SK-N-SH (cell line): ENCODE data around the gene SCAF1. TPM values are rescaled to one million over a fixed set of nuclear protein-coding genes. Genes with fewer than 3 reads are reported as not detected.

ENCODE experiments used
- CTCF ChIA-PET: fragments of 300-600, 350-600 bp; formaldehyde crosslinking; extraction: SDS; loops from one replicate; lab custom pipeline; 2021; lab: Yijun Ruan, JAX
- POLR2A ChIA-PET: fragments of 350-600 bp; sonication (Branson Sonifier 250); formaldehyde crosslinking; extraction: SDS; loops from one replicate; lab custom pipeline; 2020; ENCODE audit warnings: antibody characterized with exemption, inconsistent platforms; lab: Yijun Ruan, JAX
- DNase-seq: peaks from one replicate; pipeline ENCODE4 v3.0.0; 2012
- H2AFZ ChIP-seq: fragments of 200-600 bp; sonication (generic); 2 replicates; pipeline ENCODE4 v1.8.1; 2016; ENCODE audit warnings: antibody characterized with exemption, mild to moderate bottlenecking, low read depth
- H3F3A ChIP-seq: fragments of 200-600 bp; sonication (generic); replicated peaks from 2 replicates; pipeline ENCODE3; 2016; ENCODE audit warnings: antibody characterized with exemption, mild to moderate bottlenecking; ENCODE audit not compliant: insufficient read depth
- H3K27ac ChIP-seq, 2 experiments: fragments of 200-500 bp in 1 of 2; fragments of 200-600 bp in 1 of 2; sonication (Bioruptor generic) in 1 of 2; sonication (generic), shearing (Covaris generic) in 1 of 2; 2 replicates each; pipeline versions ENCODE4 v1.5.1 to v1.6.1; 2014 to 2016; ENCODE audit warnings: low read depth in 2 of 2, inconsistent platforms in 1 of 2, low read length in 1 of 2, mild to moderate bottlenecking in 1 of 2, mixed read lengths in 1 of 2
- H3K27me3 ChIP-seq: fragments of 200-600 bp; sonication (generic), shearing (Covaris generic); 2 replicates; pipeline ENCODE4 v1.6.1; 2016; ENCODE audit warnings: mixed run types; ENCODE audit not compliant: insufficient read depth
- H3K36me3 ChIP-seq, 2 experiments: fragments of 200-500 bp in 1 of 2; fragments of 200-600 bp in 1 of 2; sonication (Bioruptor generic) in 1 of 2; sonication (generic) in 1 of 2; replicated peaks in 1 of 2; 2 replicates each; pipeline versions ENCODE3 to v1.5.1; 2014 to 2016; ENCODE audit warnings: low read length in 1 of 2, mild to moderate bottlenecking in 1 of 2; ENCODE audit not compliant: insufficient read depth in 2 of 2, control insufficient read depth in 1 of 2
- H3K4me1 ChIP-seq, 2 experiments: fragments of 200-500 bp in 1 of 2; fragments of 200-600 bp in 1 of 2; sonication (Bioruptor generic) in 1 of 2; sonication (generic), shearing (Covaris generic) in 1 of 2; 2 replicates each; pipeline versions ENCODE4 v1.5.1 to v1.6.1; 2014 to 2016; ENCODE audit warnings: low read depth in 1 of 2, low read length in 1 of 2, mixed run types in 1 of 2; ENCODE audit not compliant: insufficient read depth in 2 of 2, control insufficient read depth in 1 of 2
- H3K4me2 ChIP-seq: fragments of 200-600 bp; sonication (generic), shearing (Covaris generic); 2 replicates; pipeline ENCODE4 v1.6.1; 2017; ENCODE audit warnings: mixed run types
- H3K4me3 ChIP-seq, 2 experiments: fragments of 200-500 bp in 1 of 2; fragments of 200-600 bp in 1 of 2; sonication (Bioruptor generic) in 1 of 2; sonication (generic), shearing (Covaris generic) in 1 of 2; 2 replicates each; pipeline versions ENCODE4 v1.5.1 to v1.8.1; 2014 to 2016; ENCODE audit warnings: low read depth in 2 of 2, inconsistent platforms in 1 of 2, low read length in 1 of 2, mild to moderate bottlenecking in 1 of 2, mixed read lengths in 1 of 2, moderate library complexity in 1 of 2
- H3K79me2 ChIP-seq: fragments of 200-600 bp; sonication (generic); 2 replicates; pipeline ENCODE4 v1.8.1; 2017; ENCODE audit warnings: mild to moderate bottlenecking; ENCODE audit not compliant: insufficient read depth
- H3K9ac ChIP-seq: fragments of 200-600 bp; sonication (generic); 2 replicates; pipeline ENCODE4 v1.6.1; 2017; ENCODE audit warnings: mixed run types
- H3K9me2 ChIP-seq: fragments of 200-600 bp; sonication (generic); 2 replicates; pipeline ENCODE4 v1.6.1; 2017; ENCODE audit warnings: mixed run types
- H3K9me3 ChIP-seq: fragments of 200-600 bp; sonication (generic); 2 replicates; pipeline ENCODE4 v1.6.1; 2017; ENCODE audit warnings: mixed run types, mild to moderate bottlenecking, moderate library complexity
- H4K20me1 ChIP-seq: fragments of 200-600 bp; sonication (generic); 2 replicates; pipeline ENCODE4 v1.6.1; 2017; ENCODE audit warnings: mild to moderate bottlenecking, mixed run types; ENCODE audit not compliant: insufficient read depth
- ELF1 ChIP-seq: IDR thresholded peaks from 2 replicates; pipeline ENCODE4 v1.4.0; 2012
- EP300 ChIP-seq, 2 experiments: IDR thresholded peaks; 2 replicates each; pipeline versions ENCODE4 v1.4.0 to v1.6.1; 2012; ENCODE audit warnings: borderline replicate concordance in 1 of 2, low read depth in 1 of 2, low read length in 1 of 2
- FOXJ3 ChIP-seq: sonication (generic); formaldehyde crosslinking; IDR thresholded peaks from 2 replicates; pipeline ENCODE4 v1.5.1; 2020; ENCODE audit warnings: mild to moderate bottlenecking, missing genetic modification reagents
- FOXM1 ChIP-seq: IDR thresholded peaks from 2 replicates; pipeline ENCODE4 v1.4.0; 2012; ENCODE audit warnings: low read depth, mild to moderate bottlenecking
- GATA2 ChIP-seq: sonication (generic); formaldehyde crosslinking; IDR thresholded peaks from 2 replicates; pipeline ENCODE4 v1.5.0; 2020; ENCODE audit warnings: mild to moderate bottlenecking, missing genetic modification reagents
- MEF2A ChIP-seq: IDR thresholded peaks from 2 replicates; pipeline ENCODE4 v1.4.0; 2012; ENCODE audit warnings: low read depth, borderline replicate concordance
- NFIC ChIP-seq: IDR thresholded peaks from 2 replicates; pipeline ENCODE4 v1.4.0; 2012; ENCODE audit warnings: borderline replicate concordance
- POLR2AphosphoS5 ChIP-seq: IDR thresholded peaks from 2 replicates; pipeline ENCODE4 v1.6.1; 2012; ENCODE audit warnings: low read depth, low read length
- RAD21 ChIP-seq: IDR thresholded peaks from 2 replicates; pipeline ENCODE4 v1.6.1; 2012; ENCODE audit warnings: mild to moderate bottlenecking, low read length
- REST ChIP-seq: IDR thresholded peaks from 2 replicates; pipeline ENCODE4 v1.6.1; 2012; ENCODE audit warnings: mild to moderate bottlenecking, low read depth, low read length, moderate library complexity
- SIN3A ChIP-seq: IDR thresholded peaks from 2 replicates; pipeline ENCODE4 v1.6.1; 2012; ENCODE audit warnings: low read depth, mild to moderate bottlenecking, low read length, moderate library complexity, borderline replicate concordance
- TEAD4 ChIP-seq: IDR thresholded peaks from 2 replicates; pipeline ENCODE4 v1.4.0; 2012; ENCODE audit warnings: mild to moderate bottlenecking, borderline replicate concordance; ENCODE audit not compliant: insufficient read depth
- USF1 ChIP-seq: IDR thresholded peaks from 2 replicates; pipeline ENCODE4 v1.4.0; 2012; ENCODE audit warnings: low read depth, borderline replicate concordance
- USF2 ChIP-seq: fragments of 150-350 bp; IDR thresholded peaks from 2 replicates; pipeline ENCODE4 v1.6.1; 2017; ENCODE audit warnings: antibody characterized with exemption, low read length, low read depth, borderline replicate concordance
- WGBS: methylation state at CpG from one replicate; pipeline ENCODE4 v1.1.6; 2017; ENCODE audit warnings: low lambda C conversion rate; 5-methylcytosine and 5-hydroxymethylcytosine counted together
- polyA plus RNA-seq, 3 experiments: library from polyadenylated mRNA; depleted of rRNA; stranded (reverse); fragments of >200 nt; gene quantifications; 2 replicates each; pipeline ENCODE4 v1.2.3, GENCODE V29; 2012

The SCAF1 gene
- polyA plus RNA-seq, 1 of the 3 experiments (the other 2 are of a cell fraction): 9.5 TPM

GRCh38 chr19:49624967-49625910 is 16.8 kb upstream of the SCAF1 start:
- no peak overlapping the region for H3K4me2 ChIP-seq
- DNase-seq: no peak
- 0 out of 2 replicates have a peak, but pooled peaks cover 4% of the 10 kb centered on the region for H3K79me2 ChIP-seq
- H3K36me3 ChIP-seq: peaks cover 15 to 26% of the 10 kb centered on the region in 2 experiments
- H4K20me1 ChIP-seq: 0 out of 2 replicates have a peak, but pooled peaks cover 3% of the 10 kb centered on the region
- no peaks in the 10 kb centered on the region for H3K4me1 ChIP-seq
- peaks cover 6% of the 10 kb centered on the region for H3F3A ChIP-seq
- no peak overlapping the region for H2AFZ ChIP-seq
- no peaks in the 10 kb centered on the region for H3K9me3 ChIP-seq
- no peaks in the 10 kb centered on the region for H3K9me2 ChIP-seq
- TF ChIP-seq FOXM1: no peak
- no peak for TF ChIP-seq EP300 (IDR thresholded peaks at IDR 0.05; ENCODE audit: borderline replicate concordance in 1 of 2, low read depth in 1 of 2, low read length in 1 of 2)
- no peak for TF ChIP-seq MEF2A
- TF ChIP-seq GATA2: no peak
- no peak for TF ChIP-seq POLR2AphosphoS5
- TF ChIP-seq ELF1: no peak
- TF ChIP-seq USF1: no peak
- no peak for TF ChIP-seq SIN3A
- no peak for TF ChIP-seq TEAD4
- no peak for TF ChIP-seq RAD21
- TF ChIP-seq USF2: no peak
- TF ChIP-seq REST: no peak
- TF ChIP-seq FOXJ3: no peak
- no peak for TF ChIP-seq NFIC
- TF ChIP-seq, all 33 proteins: peak for 0
- 92% methylated on average over 10 of the region's 27 CpGs for WGBS
- Histone ChIP-seq H3K27me3 (no peaks in the 10 kb centered on the region), H3K9ac (no peak overlapping the region), H3K4me3 (no peak overlapping the region), H3K27ac (no peak overlapping the region)
- ChIA-PET POLR2A (no interaction called here), CTCF (no interaction called here)
